HepG2 (cell line): ENCODE measurements around the gene NMBR. TPM values are rescaled to one million over a fixed set of nuclear protein-coding genes. Genes with fewer than 3 reads are reported as not detected.

Experiments
- DNMT3B ChIP-seq: conservative IDR thresholded peaks from 2 replicates; pipeline ENCODE4 v1.6.1; 2016; ENCODE audit warnings: missing biosample characterization, control low read depth
- FIP1L1 ChIP-seq: fragments of 200-400 bp; formaldehyde crosslinking; IDR thresholded peaks from 2 replicates; pipeline ENCODE4 v1.6.1; 2018; ENCODE audit warnings: low read depth, mild to moderate bottlenecking, low read length, moderate library complexity, borderline replicate concordance; ENCODE audit not compliant: insufficient read depth
- GATA4 ChIP-seq: sonication (generic); IDR thresholded peaks from 2 replicates; pipeline ENCODE4 v1.6.1; 2016; ENCODE audit warnings: antibody characterized with exemption, low read depth, borderline replicate concordance
- JARID2 ChIP-seq: sonication (generic); formaldehyde crosslinking; IDR thresholded peaks from 2 replicates; pipeline ENCODE4 v1.8.1; 2023; ENCODE audit warnings: missing genetic modification reagents, inconsistent platforms; ENCODE audit not compliant: insufficient replicate concordance
- MAF1 ChIP-seq: sonication (generic); formaldehyde crosslinking; IDR thresholded peaks from 2 replicates; pipeline ENCODE4 v1.5.0; 2020; ENCODE audit warnings: missing genetic modification reagents, borderline replicate concordance
- RXRB ChIP-seq: IDR thresholded peaks from 2 replicates; pipeline ENCODE4 v1.6.1; 2016; ENCODE audit warnings: borderline replicate concordance, missing genetic modification reagents, missing compliant biosample characterization
- SALL1 ChIP-seq: sonication (generic); formaldehyde crosslinking; IDR thresholded peaks from 2 replicates; pipeline ENCODE4 v1.8.0; 2022; ENCODE audit warnings: mild to moderate bottlenecking, missing genetic modification reagents
- SMARCC2 ChIP-seq: fragments of 450-650 bp; IDR thresholded peaks from 2 replicates; pipeline ENCODE4 v1.6.1; 2017; ENCODE audit warnings: antibody characterized with exemption, mild to moderate bottlenecking
- SPEN ChIP-seq: sonication (generic); formaldehyde crosslinking; IDR thresholded peaks from 2 replicates; pipeline ENCODE4 v1.5.1; 2020; ENCODE audit warnings: low read depth, mild to moderate bottlenecking, missing genetic modification reagents
- TBL1XR1 ChIP-seq: fragments of 150-350 bp; IDR thresholded peaks from 2 replicates; pipeline ENCODE4 v1.6.1; 2014; ENCODE audit warnings: borderline replicate concordance, low read length; ENCODE audit not compliant: partially characterized antibody
- TCF7L2 ChIP-seq: IDR thresholded peaks from 2 replicates; pipeline ENCODE4 v1.6.1; 2011; ENCODE audit warnings: mild to moderate bottlenecking, low read depth, low read length, moderate library complexity
- ZBTB1 ChIP-seq: sonication (generic); formaldehyde crosslinking; IDR thresholded peaks from 2 replicates; pipeline ENCODE4 v1.4.0; 2020; ENCODE audit warnings: missing genetic modification reagents, borderline replicate concordance
- ZFP62 ChIP-seq: sonication (generic); formaldehyde crosslinking; IDR thresholded peaks from 2 replicates; pipeline ENCODE4 v1.4.0; 2020; ENCODE audit warnings: missing genetic modification reagents
- ZNF354B ChIP-seq: sonication (generic); formaldehyde crosslinking; IDR thresholded peaks from 2 replicates; pipeline ENCODE4 v1.8.0; 2022; ENCODE audit warnings: mild to moderate bottlenecking, missing genetic modification reagents
- ZNF577 ChIP-seq: sonication (generic); formaldehyde crosslinking; IDR thresholded peaks from 2 replicates; pipeline ENCODE4 v1.4.0; 2020; ENCODE audit warnings: mild to moderate bottlenecking, low read depth, missing genetic modification reagents, borderline replicate concordance
- ZNF749 ChIP-seq: sonication (generic); formaldehyde crosslinking; IDR thresholded peaks from 2 replicates; pipeline ENCODE4 v1.8.0; 2022; ENCODE audit warnings: mild to moderate bottlenecking, missing genetic modification reagents, moderate library complexity, borderline replicate concordance
- ZNF782 ChIP-seq: sonication (generic); formaldehyde crosslinking; IDR thresholded peaks from 2 replicates; pipeline ENCODE4 v1.4.0; 2020; ENCODE audit warnings: missing genetic modification reagents, mild to moderate bottlenecking, borderline replicate concordance
- polyA plus RNA-seq, 8 experiments: library from polyadenylated mRNA; depleted of rRNA in 3 of 8; stranded (reverse) in 7 of 8; unstranded in 1 of 8; fragments of >200 nt; fragmentation: Illumina TruSeq in 4 of 8; extraction: Trizol in 4 of 8; gene quantifications; 2 replicates each; pipeline versions ENCODE4 v1.2.1 to v1.2.3, GENCODE V29; 2011 to 2016; ENCODE audit warnings: low read depth in 4 of 8, missing spikeins in 1 of 8, mixed read lengths in 1 of 8; ENCODE audit not compliant: insufficient read depth in 1 of 8
- total RNA-seq, 5 experiments: library from RNA; depleted of rRNA; stranded (reverse); fragments of >200 nt; fragmentation: Illumina TruSeq; extraction: Trizol; gene quantifications; 2 replicates each; pipeline ENCODE4 v1.2.3, GENCODE V29; 2016; ENCODE audit warnings: low read depth in 1 of 5
- TF ChIP-seq, protein P1 (sequence below): sonication (generic); formaldehyde crosslinking; IDR thresholded peaks from 2 replicates; pipeline ENCODE4 v1.9.0; 2021; ENCODE audit warnings: missing genetic modification reagents, borderline replicate concordance
- TF ChIP-seq, protein P2 (sequence below): sonication (generic); formaldehyde crosslinking; IDR thresholded peaks from 2 replicates; pipeline ENCODE4 v1.4.0; 2020; ENCODE audit warnings: missing genetic modification reagents, borderline replicate concordance
- TF ChIP-seq, protein P3 (sequence below): sonication (generic); IDR thresholded peaks from 2 replicates; pipeline ENCODE4 v1.6.1; 2016; ENCODE audit warnings: low read depth, borderline replicate concordance
- TF ChIP-seq, protein P4 (sequence below): sonication (generic); formaldehyde crosslinking; IDR thresholded peaks from 2 replicates; pipeline ENCODE4 v1.8.0; 2022; ENCODE audit warnings: mild to moderate bottlenecking, missing genetic modification reagents, moderate library complexity
- TF ChIP-seq, protein P5 (sequence below): sonication (generic); formaldehyde crosslinking; IDR thresholded peaks from 2 replicates; pipeline ENCODE4 v1.5.0; 2020; ENCODE audit warnings: missing genetic modification reagents

The NMBR gene
- total and polyA plus RNA-seq, 2 of the 13 experiments (the other 11 are each of a cell fraction or from before 2014, with no cell fraction given): not detected

DNA sequence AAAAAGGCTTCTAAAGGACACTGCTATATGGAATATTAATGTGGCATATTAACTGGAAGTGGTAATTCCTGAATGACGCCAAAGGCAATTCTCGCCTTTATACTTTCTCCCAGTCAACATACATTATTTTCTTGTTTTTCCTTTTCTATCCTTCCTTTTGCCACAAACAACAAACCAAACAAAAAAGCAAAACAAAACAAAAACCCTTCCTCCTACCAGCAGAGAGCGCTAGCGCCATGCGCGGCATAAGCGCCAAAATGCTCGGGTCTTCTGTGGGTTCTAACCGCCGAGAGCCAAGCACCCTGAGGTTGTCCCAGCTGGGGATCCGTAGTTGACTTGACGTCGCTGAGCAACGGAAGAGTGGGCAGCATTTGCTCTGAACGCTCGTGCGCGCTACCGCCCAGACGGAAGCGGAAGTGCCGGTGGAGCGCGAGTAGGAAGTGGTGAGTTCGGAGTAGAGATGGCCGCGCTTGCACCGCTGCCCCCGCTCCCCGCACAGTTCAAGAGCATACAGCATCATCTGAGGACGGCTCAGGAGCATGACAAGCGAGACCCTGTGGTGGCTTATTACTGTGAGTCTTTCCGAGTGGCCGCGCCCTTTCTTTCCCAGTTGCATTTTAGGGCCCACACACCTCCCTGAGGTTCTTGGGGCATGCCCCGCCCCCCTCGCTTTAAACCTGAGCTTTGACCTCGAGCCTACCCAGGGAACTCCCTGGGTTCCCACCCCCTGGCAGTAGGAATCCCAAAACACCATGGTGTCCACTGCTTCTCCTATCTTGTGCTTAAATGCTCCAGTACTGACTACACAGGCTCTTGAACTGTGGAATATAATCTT lies at the start of gene NMBR, which contains the start of gene VTA1 (continued):
- no peak; the same call in 1 of the 2 replicates for TF ChIP-seq ZNF782 (CRISPR knock-in tag)
- peak; percentile 32; the same call in 1 of the 2 replicates for TF ChIP-seq ZFP62 (CRISPR knock-in tag)
- TF ChIP-seq MAF1: peak; percentile 74; the same call in 1 of the 2 replicates
- peak; percentile 49 for TF ChIP-seq JARID2 (CRISPR knock-in tag)
- TF ChIP-seq ZNF354B (CRISPR knock-in tag): no peak
- TF ChIP-seq TBL1XR1: peak; percentile 46
- TF ChIP-seq GATA4: no peak
- TF ChIP-seq SPEN (CRISPR knock-in tag): peak; percentile 99
- no peak for TF ChIP-seq TCF7L2
- TF ChIP-seq, protein P1, sequence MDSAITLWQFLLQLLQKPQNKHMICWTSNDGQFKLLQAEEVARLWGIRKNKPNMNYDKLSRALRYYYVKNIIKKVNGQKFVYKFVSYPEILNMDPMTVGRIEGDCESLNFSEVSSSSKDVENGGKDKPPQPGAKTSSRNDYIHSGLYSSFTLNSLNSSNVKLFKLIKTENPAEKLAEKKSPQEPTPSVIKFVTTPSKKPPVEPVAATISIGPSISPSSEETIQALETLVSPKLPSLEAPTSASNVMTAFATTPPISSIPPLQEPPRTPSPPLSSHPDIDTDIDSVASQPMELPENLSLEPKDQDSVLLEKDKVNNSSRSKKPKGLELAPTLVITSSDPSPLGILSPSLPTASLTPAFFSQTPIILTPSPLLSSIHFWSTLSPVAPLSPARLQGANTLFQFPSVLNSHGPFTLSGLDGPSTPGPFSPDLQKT (CRISPR knock-in tag): no peak
- TF ChIP-seq DNMT3B: no peak; the same call in 1 of the 2 replicates
- TF ChIP-seq ZNF749 (CRISPR knock-in tag): peak; percentile 83; the same call in 1 of the 2 replicates
- TF ChIP-seq RXRB: peak; percentile 87
- TF ChIP-seq FIP1L1: 0 out of 2 replicates have a peak, but pooled peaks have one; percentile 82
- TF ChIP-seq, protein P2, sequence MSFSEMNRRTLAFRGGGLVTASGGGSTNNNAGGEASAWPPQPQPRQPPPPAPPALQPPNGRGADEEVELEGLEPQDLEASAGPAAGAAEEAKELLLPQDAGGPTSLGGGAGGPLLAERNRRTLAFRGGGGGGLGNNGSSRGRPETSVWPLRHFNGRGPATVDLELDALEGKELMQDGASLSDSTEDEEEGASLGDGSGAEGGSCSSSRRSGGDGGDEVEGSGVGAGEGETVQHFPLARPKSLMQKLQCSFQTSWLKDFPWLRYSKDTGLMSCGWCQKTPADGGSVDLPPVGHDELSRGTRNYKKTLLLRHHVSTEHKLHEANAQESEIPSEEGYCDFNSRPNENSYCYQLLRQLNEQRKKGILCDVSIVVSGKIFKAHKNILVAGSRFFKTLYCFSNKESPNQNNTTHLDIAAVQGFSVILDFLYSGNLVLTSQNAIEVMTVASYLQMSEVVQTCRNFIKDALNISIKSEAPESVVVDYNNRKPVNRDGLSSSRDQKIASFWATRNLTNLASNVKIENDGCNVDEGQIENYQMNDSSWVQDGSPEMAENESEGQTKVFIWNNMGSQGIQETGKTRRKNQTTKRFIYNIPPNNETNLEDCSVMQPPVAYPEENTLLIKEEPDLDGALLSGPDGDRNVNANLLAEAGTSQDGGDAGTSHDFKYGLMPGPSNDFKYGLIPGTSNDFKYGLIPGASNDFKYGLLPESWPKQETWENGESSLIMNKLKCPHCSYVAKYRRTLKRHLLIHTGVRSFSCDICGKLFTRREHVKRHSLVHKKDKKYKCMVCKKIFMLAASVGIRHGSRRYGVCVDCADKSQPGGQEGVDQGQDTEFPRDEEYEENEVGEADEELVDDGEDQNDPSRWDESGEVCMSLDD: no peak; the same call in 1 of the 2 replicates
- TF ChIP-seq ZBTB1 (CRISPR knock-in tag): no peak
- TF ChIP-seq SALL1: peak; percentile 99
- TF ChIP-seq, protein P3, sequence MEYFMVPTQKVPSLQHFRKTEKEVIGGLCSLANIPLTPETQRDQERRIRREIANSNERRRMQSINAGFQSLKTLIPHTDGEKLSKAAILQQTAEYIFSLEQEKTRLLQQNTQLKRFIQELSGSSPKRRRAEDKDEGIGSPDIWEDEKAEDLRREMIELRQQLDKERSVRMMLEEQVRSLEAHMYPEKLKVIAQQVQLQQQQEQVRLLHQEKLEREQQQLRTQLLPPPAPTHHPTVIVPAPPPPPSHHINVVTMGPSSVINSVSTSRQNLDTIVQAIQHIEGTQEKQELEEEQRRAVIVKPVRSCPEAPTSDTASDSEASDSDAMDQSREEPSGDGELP: peak; percentile 73
- TF ChIP-seq, protein P4, sequence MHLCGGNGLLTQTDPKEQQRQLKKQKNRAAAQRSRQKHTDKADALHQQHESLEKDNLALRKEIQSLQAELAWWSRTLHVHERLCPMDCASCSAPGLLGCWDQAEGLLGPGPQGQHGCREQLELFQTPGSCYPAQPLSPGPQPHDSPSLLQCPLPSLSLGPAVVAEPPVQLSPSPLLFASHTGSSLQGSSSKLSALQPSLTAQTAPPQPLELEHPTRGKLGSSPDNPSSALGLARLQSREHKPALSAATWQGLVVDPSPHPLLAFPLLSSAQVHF (CRISPR knock-in tag): no peak
- TF ChIP-seq ZNF577 (CRISPR knock-in tag): no peak
- TF ChIP-seq, protein P5, sequence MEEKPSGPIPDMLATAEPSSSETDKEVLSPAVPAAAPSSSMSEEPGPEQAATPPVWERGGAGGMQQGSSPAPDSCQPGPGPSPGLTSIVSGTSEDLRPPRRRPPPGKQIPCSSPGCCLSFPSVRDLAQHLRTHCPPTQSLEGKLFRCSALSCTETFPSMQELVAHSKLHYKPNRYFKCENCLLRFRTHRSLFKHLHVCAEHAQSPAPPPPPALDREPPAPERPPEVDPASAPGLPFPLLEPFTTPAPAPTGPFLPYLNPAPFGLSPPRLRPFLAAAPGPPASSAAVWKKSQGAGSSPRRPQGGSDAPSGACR (CRISPR knock-in tag): peak; percentile 96; the same call in 1 of the 2 replicates
- no peak for TF ChIP-seq SMARCC2
